Measurements from ENCODE around the gene FANCC.

Gene FANCC

GRCh38 chr9:95142315-95142714, 175.2 kb downstream of the FANCC start:
- DNase-seq (ENCODE audit: low read depth, low spot score), result no peak
- TF ChIP-seq CTCF (IDR thresholded peaks at IDR 0.05; ENCODE audit: low read depth, low read length), result no peak
- in situ Hi-C loops (cut with HindIII; ENCODE audit: low sequenced_read_pairs), result loop anchor here (25.0 kb wide), 1 partner anchor 455 kb away; no protein-coding TSS in a partner anchor

GRCh38 chr9:95140821-95141220, 176.7 kb downstream of the FANCC start:
- no peak for TF ChIP-seq CTCF (IDR thresholded peaks at IDR 0.05; ENCODE audit: low read depth, low read length)
- no peak for DNase-seq (ENCODE audit: low read depth, low spot score)
- in situ Hi-C loops (cut with HindIII; ENCODE audit: low sequenced_read_pairs), result loop anchor here (25.0 kb wide), 1 partner anchor 454 kb away; no protein-coding TSS in a partner anchor

More at GRCh38 chr9:95142315-95142714, 175.2 kb downstream of the FANCC start:
- no peak overlapping the region for H3K4me3 ChIP-seq (ENCODE audit: low read depth, low read length)

GRCh38 chr9:95139126-95139525, 178.4 kb downstream of the FANCC start:
- in situ Hi-C loops (cut with HindIII; ENCODE audit: low sequenced_read_pairs), result loop anchor here (25.0 kb wide), 1 partner anchor 452 kb away; no protein-coding TSS in a partner anchor
- no peak for TF ChIP-seq CTCF (IDR thresholded peaks at IDR 0.05; ENCODE audit: low read depth, low read length)
- DNase-seq (ENCODE audit: low read depth, low spot score), result no peak
- no peak overlapping the region for H3K4me3 ChIP-seq (ENCODE audit: low read depth, low read length)

More at GRCh38 chr9:95140821-95141220, 176.7 kb downstream of the FANCC start:
- H3K4me3 ChIP-seq (ENCODE audit: low read depth, low read length), result no peak overlapping the region

- in situ Hi-C loops (cut with HindIII; ENCODE audit: low sequenced_read_pairs), result loop anchor here (25.0 kb wide), 1 partner anchor 451 kb away; no protein-coding TSS in a partner anchor
- DNase-seq (ENCODE audit: low read depth, low spot score), result no peak
- no peak for TF ChIP-seq CTCF (IDR thresholded peaks at IDR 0.05; ENCODE audit: low read depth, low read length)
- H3K4me3 ChIP-seq (ENCODE audit: low read depth, low read length), result no peak overlapping the region
These were observed 179.0 kb downstream of the FANCC start for GRCh38 chr9:95138474-95138873.

GRCh38 chr9:95137587-95138145, 179.8 kb downstream of the FANCC start:
- no peak for DNase-seq (ENCODE audit: low read depth, low spot score)
- H3K4me3 ChIP-seq (ENCODE audit: low read depth, low read length), result no peak overlapping the region
- no peak for TF ChIP-seq CTCF (IDR thresholded peaks at IDR 0.05; ENCODE audit: low read depth, low read length)
- in situ Hi-C loops (cut with HindIII; ENCODE audit: low sequenced_read_pairs), result loop anchor here (25.0 kb wide), 1 partner anchor 450 kb away; no protein-coding TSS in a partner anchor

GRCh38 chr9:95135756-95136155, 181.8 kb downstream of the FANCC start:
- no peak for DNase-seq (ENCODE audit: low read depth, low spot score)
- in situ Hi-C loops (cut with HindIII; ENCODE audit: low sequenced_read_pairs), result loop anchor here (25.0 kb wide), 1 partner anchor 448 kb away; no protein-coding TSS in a partner anchor
- no peak overlapping the region for H3K4me3 ChIP-seq (ENCODE audit: low read depth, low read length)
- no peak for TF ChIP-seq CTCF (IDR thresholded peaks at IDR 0.05; ENCODE audit: low read depth, low read length)

Measured in astrocyte of the spinal cord (primary cell).